ENCODE results near the gene MUSTN1. TPM values are rescaled to one million over a fixed set of nuclear protein-coding genes. Genes with fewer than 3 reads are reported as not detected.

Gene MUSTN1
- total RNA-seq, 5 donors from 2014 or later (not counting 1 experiment from before 2014, with no cell fraction given) = 1.6 to 10.2 (median 4.1) TPM

GRCh38 chr3:52816654-52817053, 18.2 kb downstream of the MUSTN1 start:
- CTCF ChIA-PET = no interaction called here
- Mint-ChIP-seq H3K4me1 (no peaks in the 10 kb centered on the region), H3K4me3 (no peak overlapping the region), H3K36me3 (no peaks in the 10 kb centered on the region), H3K9me3 (no peaks in the 10 kb centered on the region), H3K27me3 (no peaks in the 10 kb centered on the region), H3K27ac (no peak overlapping the region)
- H3K4me1 ChIP-seq (ENCODE audit: control insufficient read depth in 1 of 2, extremely low read depth in 1 of 2, insufficient read depth in 2 of 2, low read length in 2 of 2) = no peaks in the 10 kb centered on the region
- POLR2A ChIA-PET = no interaction called here
- H3K27ac ChIP-seq (ENCODE audit: low read length) = no peak overlapping the region
- no peaks in the 10 kb centered on the region for H3K36me3 ChIP-seq (ENCODE audit: control insufficient read depth in 2 of 2, extremely low read depth in 1 of 2, insufficient read depth in 1 of 2, low read length in 1 of 2)
- H3K27me3 ChIP-seq (replicated peaks in 1 of 2; ENCODE audit: control insufficient read depth in 2 of 2, extremely low read depth in 1 of 2, insufficient read depth in 2 of 2, low read length in 1 of 2) = no peaks in the 10 kb centered on the region
- H3K9me3 ChIP-seq = no peaks in the 10 kb centered on the region
- no peak overlapping the region for H3K4me3 ChIP-seq (ENCODE audit: control insufficient read depth in 1 of 2, extremely low read depth in 1 of 2, low read length in 1 of 2)
- DNase-seq (no peak), ATAC-seq (replicated peaks in 1 of 4) (no peak)
- 87% methylated on average over 10 of the region's 10 CpGs for WGBS (ENCODE audit: insufficient coverage)

- H3K4me3 Mint-ChIP-seq = no peak overlapping the region
- no peaks in the 10 kb centered on the region for H3K4me1 Mint-ChIP-seq
- H3K27ac Mint-ChIP-seq = no peak overlapping the region
- H3K9me3 Mint-ChIP-seq = no peaks in the 10 kb centered on the region
- Histone ChIP-seq H3K27ac (ENCODE audit: low read length) (no peak overlapping the region), H3K9me3 (no peaks in the 10 kb centered on the region), H3K4me1 (ENCODE audit: control insufficient read depth in 1 of 2, extremely low read depth in 1 of 2, insufficient read depth in 2 of 2, low read length in 2 of 2) (no peaks in the 10 kb centered on the region), H3K36me3 (ENCODE audit: control insufficient read depth in 2 of 2, extremely low read depth in 1 of 2, insufficient read depth in 1 of 2, low read length in 1 of 2) (no peaks in the 10 kb centered on the region), H3K4me3 (ENCODE audit: control insufficient read depth in 1 of 2, extremely low read depth in 1 of 2, low read length in 1 of 2) (no peak overlapping the region), H3K27me3 (replicated peaks in 1 of 2; ENCODE audit: control insufficient read depth in 2 of 2, extremely low read depth in 1 of 2, insufficient read depth in 2 of 2, low read length in 1 of 2) (no peaks in the 10 kb centered on the region)
- 54% methylated on average over 2 of the region's 6 CpGs for WGBS (ENCODE audit: insufficient coverage)
- POLR2A ChIA-PET = no interaction called here
- CTCF ChIA-PET = no interaction called here
- no peaks in the 10 kb centered on the region for H3K36me3 Mint-ChIP-seq
- DNase-seq = no peak
- H3K27me3 Mint-ChIP-seq = no peaks in the 10 kb centered on the region
- ATAC-seq (replicated peaks in 1 of 4) = no peak
These were observed 18.6 kb downstream of the MUSTN1 start for GRCh38 chr3:52816199-52816598.

- Histone ChIP-seq H3K9me3 (no peaks in the 10 kb centered on the region), H3K4me3 (ENCODE audit: control insufficient read depth in 1 of 2, extremely low read depth in 1 of 2, low read length in 1 of 2) (no peak overlapping the region), H3K4me1 (ENCODE audit: control insufficient read depth in 1 of 2, extremely low read depth in 1 of 2, insufficient read depth in 2 of 2, low read length in 2 of 2) (no peaks in the 10 kb centered on the region), H3K27ac (ENCODE audit: low read length) (no peak overlapping the region), H3K36me3 (ENCODE audit: control insufficient read depth in 2 of 2, extremely low read depth in 1 of 2, insufficient read depth in 1 of 2, low read length in 1 of 2) (no peaks in the 10 kb centered on the region), H3K27me3 (replicated peaks in 1 of 2; ENCODE audit: control insufficient read depth in 2 of 2, extremely low read depth in 1 of 2, insufficient read depth in 2 of 2, low read length in 1 of 2) (no peaks in the 10 kb centered on the region)
- ChIA-PET CTCF (no interaction called here), POLR2A (no interaction called here)
- Mint-ChIP-seq H3K27ac (no peak overlapping the region), H3K4me3 (no peak overlapping the region), H3K27me3 (no peaks in the 10 kb centered on the region), H3K9me3 (no peaks in the 10 kb centered on the region), H3K4me1 (peaks cover 4 to 12% (median 8%) of the 10 kb centered on the region in 3 donors), H3K36me3 (no peaks in the 10 kb centered on the region)
- 100% methylated on average over 7 of the region's 8 CpGs for WGBS (ENCODE audit: insufficient coverage)
- DNase-seq (no peak), ATAC-seq (replicated peaks in 1 of 4) (no peak)
These were observed 21.0 kb downstream of the MUSTN1 start for GRCh38 chr3:52813810-52814209.

- POLR2A ChIA-PET = interaction anchor here in 1 of 2 donors (0.6 kb wide), 1 partner anchor 103 kb away, joined by 6 read pairs; no protein-coding TSS in a partner anchor
These were observed 23.3 kb downstream of the MUSTN1 start for GRCh38 chr3:52811452-52812011.

GRCh38 chr3:52810923-52811322, 23.9 kb downstream of the MUSTN1 start:
- no peaks in the 10 kb centered on the region for H3K36me3 Mint-ChIP-seq
- CTCF ChIA-PET = interaction anchor here in 1 of 2 donors (0.6 kb wide), 1 partner anchor 1006 kb away, joined by 3 read pairs; no protein-coding TSS in a partner anchor
- H3K27me3 ChIP-seq (replicated peaks in 1 of 2; ENCODE audit: control insufficient read depth in 2 of 2, extremely low read depth in 1 of 2, insufficient read depth in 2 of 2, low read length in 1 of 2) = peaks cover 0 to 3% of the 10 kb centered on the region in 2 experiments

More at GRCh38 chr3:52811452-52812011, 23.3 kb downstream of the MUSTN1 start:
- Histone ChIP-seq H3K36me3 (ENCODE audit: control insufficient read depth in 2 of 2, extremely low read depth in 1 of 2, insufficient read depth in 1 of 2, low read length in 1 of 2) (no peaks in the 10 kb centered on the region), H3K4me1 (ENCODE audit: control insufficient read depth in 1 of 2, extremely low read depth in 1 of 2, insufficient read depth in 2 of 2, low read length in 2 of 2) (no peaks in the 10 kb centered on the region), H3K27ac (ENCODE audit: low read length) (no peak overlapping the region), H3K27me3 (replicated peaks in 1 of 2; ENCODE audit: control insufficient read depth in 2 of 2, extremely low read depth in 1 of 2, insufficient read depth in 2 of 2, low read length in 1 of 2) (peaks cover 0 to 3% of the 10 kb centered on the region in 2 experiments), H3K9me3 (no peaks in the 10 kb centered on the region), H3K4me3 (ENCODE audit: control insufficient read depth in 1 of 2, extremely low read depth in 1 of 2, low read length in 1 of 2) (no peak overlapping the region)
- ATAC-seq (replicated peaks in 1 of 4) (no peak), DNase-seq (no peak)
- Mint-ChIP-seq H3K36me3 (no peaks in the 10 kb centered on the region), H3K27ac (no peak overlapping the region), H3K27me3 (no peaks in the 10 kb centered on the region), H3K4me3 (no peak overlapping the region), H3K4me1 (peaks cover 4 to 12% (median 8%) of the 10 kb centered on the region in 3 donors), H3K9me3 (no peaks in the 10 kb centered on the region)
- 79% methylated on average over 7 of the region's 7 CpGs for WGBS (ENCODE audit: insufficient coverage)
- CTCF ChIA-PET = interaction anchor here in 1 of 2 donors (0.8 kb wide), 1 partner anchor 13 kb away, joined by 4 read pairs; no protein-coding TSS in a partner anchor

GRCh38 chr3:52809662-52810377, 25.0 kb downstream of the MUSTN1 start:
- Histone ChIP-seq H3K4me1 (ENCODE audit: control insufficient read depth in 1 of 2, extremely low read depth in 1 of 2, insufficient read depth in 2 of 2, low read length in 2 of 2) (no peaks in the 10 kb centered on the region), H3K27me3 (replicated peaks in 1 of 2; ENCODE audit: control insufficient read depth in 2 of 2, extremely low read depth in 1 of 2, insufficient read depth in 2 of 2, low read length in 1 of 2) (peaks cover 0 to 7% of the 10 kb centered on the region in 2 experiments), H3K27ac (ENCODE audit: low read length) (no peak overlapping the region), H3K4me3 (ENCODE audit: control insufficient read depth in 1 of 2, extremely low read depth in 1 of 2, low read length in 1 of 2) (no peak overlapping the region), H3K9me3 (no peaks in the 10 kb centered on the region), H3K36me3 (ENCODE audit: control insufficient read depth in 2 of 2, extremely low read depth in 1 of 2, insufficient read depth in 1 of 2, low read length in 1 of 2) (no peaks in the 10 kb centered on the region)
- ATAC-seq (replicated peaks in 1 of 4) (peak in 2 of 4 experiments; percentile 24 to 44), DNase-seq (no peak)
- H3K27me3 Mint-ChIP-seq = no peaks in the 10 kb centered on the region
- no peak overlapping the region for H3K27ac Mint-ChIP-seq
- H3K9me3 Mint-ChIP-seq = no peaks in the 10 kb centered on the region
- peaks cover 4 to 12% (median 8%) of the 10 kb centered on the region in 3 donors for H3K4me1 Mint-ChIP-seq
- H3K36me3 Mint-ChIP-seq = no peaks in the 10 kb centered on the region
- POLR2A ChIA-PET = no interaction called here
- no peak overlapping the region for H3K4me3 Mint-ChIP-seq
- 30% methylated on average over 6 of the region's 7 CpGs for WGBS (ENCODE audit: insufficient coverage)
- CTCF ChIA-PET = no interaction called here

More at GRCh38 chr3:52810923-52811322, 23.9 kb downstream of the MUSTN1 start:
- Histone ChIP-seq H3K27ac (ENCODE audit: low read length) (no peak overlapping the region), H3K36me3 (ENCODE audit: control insufficient read depth in 2 of 2, extremely low read depth in 1 of 2, insufficient read depth in 1 of 2, low read length in 1 of 2) (no peaks in the 10 kb centered on the region), H3K4me1 (ENCODE audit: control insufficient read depth in 1 of 2, extremely low read depth in 1 of 2, insufficient read depth in 2 of 2, low read length in 2 of 2) (no peaks in the 10 kb centered on the region), H3K9me3 (no peaks in the 10 kb centered on the region), H3K4me3 (ENCODE audit: control insufficient read depth in 1 of 2, extremely low read depth in 1 of 2, low read length in 1 of 2) (no peak overlapping the region)
- DNase-seq (no peak), ATAC-seq (replicated peaks in 1 of 4) (no peak)
- 86% methylated on average over 6 of the region's 11 CpGs for WGBS (ENCODE audit: insufficient coverage)
- Mint-ChIP-seq H3K27ac (no peak overlapping the region), H3K9me3 (no peaks in the 10 kb centered on the region), H3K27me3 (no peaks in the 10 kb centered on the region), H3K4me1 (peaks cover 4 to 12% (median 8%) of the 10 kb centered on the region in 3 donors), H3K4me3 (no peak overlapping the region)
- POLR2A ChIA-PET = interaction anchor here in 1 of 2 donors (0.6 kb wide), 1 partner anchor 102 kb away, joined by 6 read pairs; no protein-coding TSS in a partner anchor
